Colonic mucosa (tissue), 4 donors: ENCODE data around the gene FOXP1. TPM values are rescaled to one million over a fixed set of nuclear protein-coding genes. Genes with fewer than 3 reads are reported as not detected.
A peak's percentile ranks its signal among the peaks of the same experiment; 100 is the strongest.

Experiments used
- DNase-seq: peaks from one replicate; pipeline ENCODE4 v3.0.0-alpha.2; 2020
- H3K27ac ChIP-seq: fragments of 200-600 bp; one replicate; pipeline ENCODE4 v1.8.0; 2021
- H3K27me3 ChIP-seq: fragments of 200-600 bp; one replicate; pipeline ENCODE4 v1.8.0; 2021
- H3K36me3 ChIP-seq: fragments of 200-600 bp; one replicate; pipeline ENCODE4 v1.8.0; 2021
- H3K4me1 ChIP-seq: fragments of 200-600 bp; one replicate; pipeline ENCODE4 v1.8.0; 2021; ENCODE audit warnings: mild to moderate bottlenecking
- H3K4me3 ChIP-seq: fragments of 200-600 bp; one replicate; pipeline ENCODE4 v1.8.0; 2021
- H3K9ac ChIP-seq, 2 donors: one replicate each; pipeline ENCODE4 v1.7.0; 2013; ENCODE audit warnings: control low read depth in 2 of 2, low read depth in 2 of 2, low read length in 2 of 2
- H3K9me3 ChIP-seq: fragments of 200-600 bp; one replicate; pipeline ENCODE4 v1.8.0; 2021
- intact Hi-C: fragments of 100-400 bp; cut with DNase I; formaldehyde crosslinking; loops from one replicate; pipeline ENCODE4 v1.14.1; 2022
- total RNA-seq, 2 donors: library from RNA; stranded (reverse); fragmentation: NEBNext Ultra II Directional in 1 of 2; extraction: Animal tissue kit (Norgen Biotek cat#: 25700) in 1 of 2; gene quantifications; one replicate each; pipeline ENCODE4 v1.2.1, GENCODE V29; 2021
- TF ChIP-seq, protein P1 (sequence below): fragments of 200-600 bp; IDR thresholded peaks from one replicate; pipeline ENCODE4 v1.8.0; 2022; ENCODE audit warnings: antibody characterized with exemption, mild to moderate bottlenecking
- donor health status: healthy.
- donor health status: DM: no; HTN: no; CAD: no.
- donor health status: DM: no; HTN: no; CAD: no.

The FOXP1 gene
- total RNA-seq, 2 donors from 2014 or later = 127 to 128 TPM

GRCh38 chr3:71399478-71399877 is 184.1 kb downstream of the FOXP1 start:
- no peaks in the 10 kb centered on the region for H3K27me3 ChIP-seq
- no peaks in the 10 kb centered on the region for H3K9me3 ChIP-seq
- intact Hi-C loops = no loop called here
- no peaks in the 10 kb centered on the region for H3K36me3 ChIP-seq
- H3K9ac ChIP-seq = no peak overlapping the region
- no peak overlapping the region for H3K4me3 ChIP-seq
- no peak overlapping the region for H3K27ac ChIP-seq
- no peak for DNase-seq
- peaks cover 4% of the 10 kb centered on the region for H3K4me1 ChIP-seq
- TF ChIP-seq, protein P1, sequence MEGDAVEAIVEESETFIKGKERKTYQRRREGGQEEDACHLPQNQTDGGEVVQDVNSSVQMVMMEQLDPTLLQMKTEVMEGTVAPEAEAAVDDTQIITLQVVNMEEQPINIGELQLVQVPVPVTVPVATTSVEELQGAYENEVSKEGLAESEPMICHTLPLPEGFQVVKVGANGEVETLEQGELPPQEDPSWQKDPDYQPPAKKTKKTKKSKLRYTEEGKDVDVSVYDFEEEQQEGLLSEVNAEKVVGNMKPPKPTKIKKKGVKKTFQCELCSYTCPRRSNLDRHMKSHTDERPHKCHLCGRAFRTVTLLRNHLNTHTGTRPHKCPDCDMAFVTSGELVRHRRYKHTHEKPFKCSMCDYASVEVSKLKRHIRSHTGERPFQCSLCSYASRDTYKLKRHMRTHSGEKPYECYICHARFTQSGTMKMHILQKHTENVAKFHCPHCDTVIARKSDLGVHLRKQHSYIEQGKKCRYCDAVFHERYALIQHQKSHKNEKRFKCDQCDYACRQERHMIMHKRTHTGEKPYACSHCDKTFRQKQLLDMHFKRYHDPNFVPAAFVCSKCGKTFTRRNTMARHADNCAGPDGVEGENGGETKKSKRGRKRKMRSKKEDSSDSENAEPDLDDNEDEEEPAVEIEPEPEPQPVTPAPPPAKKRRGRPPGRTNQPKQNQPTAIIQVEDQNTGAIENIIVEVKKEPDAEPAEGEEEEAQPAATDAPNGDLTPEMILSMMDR = no peak

DNA sequence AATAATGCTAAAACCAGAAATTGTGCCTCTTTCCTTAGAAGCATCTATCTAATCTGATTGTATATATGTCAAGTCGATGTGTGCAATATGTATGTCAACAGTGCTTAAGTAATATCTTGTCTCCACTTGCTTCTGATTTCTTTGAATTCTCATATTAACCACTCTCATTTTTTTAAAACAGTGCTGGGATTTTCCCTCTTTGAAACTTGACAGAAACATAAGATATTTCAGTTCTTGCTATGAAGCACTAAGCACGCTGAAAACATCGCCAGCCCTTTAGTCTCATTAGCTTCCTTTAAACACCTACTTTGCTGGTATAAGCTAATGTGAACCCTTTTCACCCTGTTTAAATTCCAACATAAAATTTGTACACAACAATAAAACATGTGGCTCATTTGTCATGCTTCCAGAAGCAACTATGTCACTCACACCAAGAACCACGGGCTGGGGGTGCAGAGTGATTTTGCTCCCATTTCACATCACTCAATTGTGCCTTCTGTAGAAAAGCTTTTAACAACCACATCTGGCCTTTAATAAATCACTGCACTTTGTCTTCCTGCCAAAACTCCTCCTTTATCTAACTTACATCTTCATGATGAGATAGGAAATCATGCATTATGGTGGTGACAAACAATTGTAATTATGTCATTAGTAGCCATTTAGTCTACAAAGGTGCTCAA is 185.2 kb downstream of the FOXP1 start:
- Histone ChIP-seq H3K4me1 (peaks cover 4% of the 10 kb centered on the region), H3K4me3 (no peak overlapping the region), H3K27ac (no peak overlapping the region), H3K9ac (no peak overlapping the region), H3K27me3 (no peaks in the 10 kb centered on the region), H3K36me3 (no peaks in the 10 kb centered on the region), H3K9me3 (no peaks in the 10 kb centered on the region)
- TF ChIP-seq, protein P1 = no peak
- DNase-seq = no peak
- intact Hi-C loops = no loop called here

DNA sequence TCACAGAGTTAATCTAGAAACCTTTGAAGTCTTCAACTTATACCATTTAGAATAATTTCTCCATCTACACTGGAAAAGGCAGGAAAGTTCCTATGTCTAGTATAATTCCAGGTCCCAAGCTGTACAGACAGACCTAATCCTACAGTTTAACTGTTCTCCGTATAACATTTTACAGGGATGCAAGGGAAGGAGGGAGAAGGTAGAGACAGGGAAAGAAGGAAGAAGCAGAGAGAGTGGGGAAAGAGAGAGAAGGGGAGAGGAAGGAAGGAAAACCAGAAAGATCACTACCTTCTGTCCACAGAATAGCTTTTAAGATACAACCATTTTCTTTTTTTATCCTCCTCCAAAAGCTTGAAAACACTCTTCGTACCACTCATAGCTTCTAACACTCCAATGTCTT is 185.8 kb downstream of the FOXP1 start:
- no peak for DNase-seq
- no peaks in the 10 kb centered on the region for H3K27me3 ChIP-seq
- H3K27ac ChIP-seq = no peak overlapping the region
- H3K9ac ChIP-seq = no peak overlapping the region
- peaks cover 4% of the 10 kb centered on the region for H3K4me1 ChIP-seq
- H3K9me3 ChIP-seq = no peaks in the 10 kb centered on the region
- intact Hi-C loops = no loop called here
- no peak overlapping the region for H3K4me3 ChIP-seq
- TF ChIP-seq, protein P1 = no peak
- no peaks in the 10 kb centered on the region for H3K36me3 ChIP-seq

DNA sequence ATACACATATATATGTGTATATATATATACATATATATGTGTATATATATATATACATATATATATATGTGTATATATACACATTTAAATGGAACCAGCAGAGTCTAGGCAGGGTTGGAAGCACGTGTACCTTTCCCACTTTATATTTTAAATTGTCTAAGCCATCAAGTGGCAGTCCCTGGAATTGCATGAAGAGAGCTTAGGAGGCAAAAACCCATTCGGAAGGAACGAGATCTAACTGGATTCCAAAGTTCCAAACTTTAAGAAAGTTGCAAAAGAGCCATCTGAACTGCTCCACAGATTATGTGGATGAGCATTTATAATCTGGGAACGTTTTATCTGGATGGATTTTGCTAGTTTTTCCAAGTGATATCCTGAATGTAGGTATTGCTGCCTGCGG is 186.5 kb downstream of the FOXP1 start:
- no peak overlapping the region for H3K4me3 ChIP-seq
- H3K9me3 ChIP-seq = no peaks in the 10 kb centered on the region
- no peak overlapping the region for H3K27ac ChIP-seq
- peaks cover 4% of the 10 kb centered on the region for H3K4me1 ChIP-seq
- no peaks in the 10 kb centered on the region for H3K27me3 ChIP-seq
- DNase-seq = peak; percentile 67
- TF ChIP-seq, protein P1 = peak; percentile 70
- no peaks in the 10 kb centered on the region for H3K36me3 ChIP-seq
- intact Hi-C loops = no loop called here
- no peak overlapping the region for H3K9ac ChIP-seq

GRCh38 chr3:71395927-71396695 is 187.4 kb downstream of the FOXP1 start:
- DNase-seq = no peak
- intact Hi-C loops = no loop called here
- TF ChIP-seq, protein P1 = no peak
- no peaks in the 10 kb centered on the region for H3K9me3 ChIP-seq
- H3K4me3 ChIP-seq = no peak overlapping the region
- H3K36me3 ChIP-seq = no peaks in the 10 kb centered on the region
- no peak overlapping the region for H3K9ac ChIP-seq
- no peak overlapping the region for H3K27ac ChIP-seq
- H3K4me1 ChIP-seq = peaks cover 4% of the 10 kb centered on the region
- no peaks in the 10 kb centered on the region for H3K27me3 ChIP-seq
